RWPE2 (cell line): ENCODE measurements around the gene RASGRF1.

Source experiments
- ATAC-seq: fragments of 200-7000 bp; cut with Tn5 transposase; 3 replicates; pipeline ENCODE4 v1.9.1; 2021; ENCODE audit warnings: low read depth
- DNase-seq: peaks from one replicate; pipeline ENCODE4 v3.0.0-alpha.2; 2020; ENCODE audit warnings: low spot score
- H3K27ac ChIP-seq: fragments of 450-650 bp; 2 replicates; pipeline ENCODE4 v1.5.1; 2017; ENCODE audit warnings: mild to moderate bottlenecking; ENCODE audit not compliant: poor library complexity, severe bottlenecking
- H3K27me3 ChIP-seq: fragments of 250-450 bp; sonication (Bioruptor Pico); 2 replicates; pipeline ENCODE4 v1.5.1; 2021; ENCODE audit warnings: mild to moderate bottlenecking, moderate library complexity; ENCODE audit not compliant: insufficient read depth, poor library complexity, severe bottlenecking
- H3K36me3 ChIP-seq: fragments of 250-450 bp; sonication (Bioruptor Pico); 2 replicates; pipeline ENCODE4 v1.5.1; 2020; ENCODE audit warnings: low read depth, mild to moderate bottlenecking, moderate library complexity
- H3K4me1 ChIP-seq: fragments of 250-450 bp; sonication (Bioruptor Pico); 2 replicates; pipeline ENCODE4 v1.5.1; 2021; ENCODE audit warnings: mild to moderate bottlenecking, moderate library complexity; ENCODE audit not compliant: insufficient read depth, poor library complexity, severe bottlenecking
- H3K4me3 ChIP-seq: fragments of 250-450 bp; sonication (Bioruptor Pico); 2 replicates; pipeline ENCODE4 v1.5.1; 2021; ENCODE audit warnings: mild to moderate bottlenecking, moderate library complexity; ENCODE audit not compliant: severe bottlenecking
- H3K9me3 ChIP-seq: fragments of 250-450 bp; sonication (Bioruptor Pico); 2 replicates; pipeline ENCODE4 v1.5.1; 2021; ENCODE audit warnings: mild to moderate bottlenecking, moderate library complexity; ENCODE audit not compliant: severe bottlenecking
- TF ChIP-seq, protein P1 (sequence below): fragments of 450-650 bp; IDR thresholded peaks from one replicate; pipeline ENCODE4 v1.5.1; 2017; ENCODE audit warnings: mild to moderate bottlenecking, moderate library complexity; ENCODE audit not compliant: poor library complexity, severe bottlenecking

The RASGRF1 gene

DNA sequence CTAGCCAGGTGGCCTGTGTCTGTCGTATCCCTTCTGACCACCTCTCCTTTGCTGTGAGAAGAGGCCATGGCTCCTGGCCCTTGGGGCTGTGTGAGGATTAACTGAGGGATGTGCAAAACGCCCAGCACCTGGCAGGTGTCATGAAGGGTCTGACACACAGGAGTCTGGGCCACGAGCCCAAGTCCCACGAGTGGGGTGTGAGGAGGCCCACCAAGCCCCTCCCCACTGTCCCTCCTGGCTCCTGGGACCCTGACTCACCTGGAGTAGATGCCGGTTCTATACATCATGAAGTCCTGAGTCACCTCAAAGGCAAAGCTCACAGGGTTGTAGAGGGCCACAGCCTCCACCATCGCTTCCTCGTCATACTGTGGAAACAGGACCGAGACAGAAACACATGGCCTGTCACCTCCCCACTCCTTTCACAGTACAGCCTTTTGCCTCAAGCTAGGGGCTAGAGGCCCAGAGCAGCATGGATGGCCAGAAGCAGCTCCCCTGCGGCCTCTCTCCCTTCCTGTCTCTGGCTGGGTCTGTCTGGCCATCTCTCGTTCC is 165.4 kb downstream of the RASGRF1 start:
- peaks cover 30% of the 10 kb centered on the region for H3K36me3 ChIP-seq
- H3K27me3 ChIP-seq = no peaks in the 10 kb centered on the region
- H3K4me1 ChIP-seq = peaks cover 1% of the 10 kb centered on the region
- no peak overlapping the region for H3K27ac ChIP-seq
- no peak overlapping the region for H3K4me3 ChIP-seq
- no peaks in the 10 kb centered on the region for H3K9me3 ChIP-seq
- ATAC-seq (no peak; the same call in 2 of the 3 replicates), DNase-seq (no peak)
- TF ChIP-seq, protein P1, sequence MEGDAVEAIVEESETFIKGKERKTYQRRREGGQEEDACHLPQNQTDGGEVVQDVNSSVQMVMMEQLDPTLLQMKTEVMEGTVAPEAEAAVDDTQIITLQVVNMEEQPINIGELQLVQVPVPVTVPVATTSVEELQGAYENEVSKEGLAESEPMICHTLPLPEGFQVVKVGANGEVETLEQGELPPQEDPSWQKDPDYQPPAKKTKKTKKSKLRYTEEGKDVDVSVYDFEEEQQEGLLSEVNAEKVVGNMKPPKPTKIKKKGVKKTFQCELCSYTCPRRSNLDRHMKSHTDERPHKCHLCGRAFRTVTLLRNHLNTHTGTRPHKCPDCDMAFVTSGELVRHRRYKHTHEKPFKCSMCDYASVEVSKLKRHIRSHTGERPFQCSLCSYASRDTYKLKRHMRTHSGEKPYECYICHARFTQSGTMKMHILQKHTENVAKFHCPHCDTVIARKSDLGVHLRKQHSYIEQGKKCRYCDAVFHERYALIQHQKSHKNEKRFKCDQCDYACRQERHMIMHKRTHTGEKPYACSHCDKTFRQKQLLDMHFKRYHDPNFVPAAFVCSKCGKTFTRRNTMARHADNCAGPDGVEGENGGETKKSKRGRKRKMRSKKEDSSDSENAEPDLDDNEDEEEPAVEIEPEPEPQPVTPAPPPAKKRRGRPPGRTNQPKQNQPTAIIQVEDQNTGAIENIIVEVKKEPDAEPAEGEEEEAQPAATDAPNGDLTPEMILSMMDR = no peak

DNA sequence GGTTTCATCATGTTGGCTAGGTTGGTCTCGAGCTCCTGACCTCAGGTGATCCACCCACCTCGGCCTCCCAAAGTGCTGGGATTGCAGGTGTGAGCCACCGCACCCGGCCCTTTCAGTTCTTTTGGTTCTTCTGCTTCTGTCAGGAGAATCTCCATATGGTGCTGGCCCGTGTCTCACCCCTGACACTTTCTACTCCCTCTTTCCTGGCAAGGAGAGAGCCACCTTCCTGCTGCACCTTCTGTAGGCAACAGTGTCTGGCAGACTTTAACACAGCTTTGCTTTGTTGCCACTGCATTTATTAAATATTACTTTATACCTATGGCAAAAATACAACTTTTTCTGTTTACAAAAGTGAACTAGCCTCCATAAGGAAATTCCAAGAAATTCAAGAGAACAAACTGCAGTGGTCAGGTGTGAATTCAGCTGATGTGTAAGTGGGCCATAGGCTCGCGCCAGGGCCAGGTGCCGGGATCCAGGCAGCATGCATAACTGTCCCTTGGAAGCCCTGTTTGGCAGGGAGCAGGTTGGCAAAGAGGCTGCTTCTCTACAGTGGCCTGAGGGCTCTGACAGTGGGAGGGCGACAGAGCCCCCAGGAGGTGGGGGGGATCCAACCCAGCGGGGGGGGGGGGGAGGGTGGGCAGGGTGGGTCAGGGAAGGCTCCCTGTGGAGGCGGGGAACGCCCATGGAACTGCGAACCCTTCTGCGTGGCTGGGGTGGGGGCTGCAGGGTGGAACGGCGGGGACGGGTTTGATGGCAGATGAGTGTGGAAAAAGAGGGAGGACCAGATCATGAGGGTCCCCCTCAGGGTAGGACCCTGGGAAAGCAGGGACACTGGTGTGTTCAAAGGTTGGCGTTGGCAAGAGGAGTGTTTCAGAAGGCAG is 166.9 kb downstream of the RASGRF1 start:
- Histone ChIP-seq H3K36me3 (peaks cover 44% of the 10 kb centered on the region), H3K4me3 (no peak overlapping the region), H3K9me3 (no peaks in the 10 kb centered on the region), H3K27me3 (no peaks in the 10 kb centered on the region), H3K27ac (no peak overlapping the region), H3K4me1 (no peaks in the 10 kb centered on the region)
- no peak for ATAC-seq
- DNase-seq = no peak
- TF ChIP-seq, protein P1 = no peak

DNA sequence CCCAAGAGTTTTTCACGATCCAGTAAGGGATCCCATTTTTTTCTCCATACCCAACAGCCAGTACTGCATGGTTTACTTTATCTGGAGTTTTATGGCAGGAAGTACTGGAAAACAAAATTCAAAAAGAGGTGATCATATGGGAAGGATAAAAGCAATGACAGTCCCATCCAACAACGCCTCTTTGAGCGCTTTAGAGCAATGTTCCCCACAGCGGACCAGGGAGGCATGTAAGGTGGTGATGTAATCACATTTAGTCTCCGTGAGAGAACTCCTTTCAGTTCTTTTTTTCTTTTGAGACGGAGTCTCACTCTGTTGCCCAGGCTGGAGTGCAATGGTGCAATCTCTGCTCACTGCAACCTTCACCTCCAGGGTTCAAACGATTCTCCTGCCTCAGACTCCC is 167.6 kb downstream of the RASGRF1 start:
- Histone ChIP-seq H3K4me1 (no peaks in the 10 kb centered on the region), H3K4me3 (no peak overlapping the region), H3K9me3 (no peaks in the 10 kb centered on the region), H3K27ac (no peak overlapping the region), H3K36me3 (peaks cover 50% of the 10 kb centered on the region), H3K27me3 (no peaks in the 10 kb centered on the region)
- DNase-seq (no peak), ATAC-seq (no peak)
- TF ChIP-seq, protein P1 = no peak

DNA sequence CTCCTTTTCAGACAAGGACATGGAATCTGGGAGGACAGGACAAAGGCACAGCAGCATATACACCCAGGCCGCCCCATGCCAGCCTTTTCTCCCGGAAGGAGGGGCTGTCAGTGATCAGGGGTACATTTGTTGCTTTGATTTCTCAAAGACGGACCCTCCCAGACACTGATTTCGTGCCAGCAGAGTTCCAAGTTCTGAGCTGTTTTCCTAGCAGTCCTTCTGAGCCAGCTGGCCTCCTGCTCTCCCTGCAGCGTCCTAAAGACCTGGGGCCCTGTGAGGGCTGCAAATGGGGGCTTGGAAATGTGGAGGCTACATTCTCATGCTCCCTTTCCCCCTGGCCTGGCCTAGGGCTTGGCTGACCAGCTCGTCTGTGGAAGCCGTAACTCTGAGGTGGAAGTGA is 168.1 kb downstream of the RASGRF1 start:
- Histone ChIP-seq H3K9me3 (no peaks in the 10 kb centered on the region), H3K36me3 (peaks cover 52% of the 10 kb centered on the region)
- no peak for ATAC-seq

More for the DNA sequence above, 168.1 kb downstream of the RASGRF1 start:
- no peak for DNase-seq
- Histone ChIP-seq H3K27me3 (no peaks in the 10 kb centered on the region), H3K4me3 (no peak overlapping the region), H3K27ac (no peak overlapping the region), H3K4me1 (no peaks in the 10 kb centered on the region)
- TF ChIP-seq, protein P1 = no peak
